Liver (tissue), 9 donors: ENCODE data around the gene ME1. TPM values are rescaled to one million over a fixed set of nuclear protein-coding genes. Genes with fewer than 3 reads are reported as not detected.

Source experiments
- DNase-seq: peaks from one replicate; pipeline ENCODE4 v3.0.0-alpha.2; 2017; ENCODE audit warnings: low spot score
- H3K27ac ChIP-seq, 2 donors: one replicate each; pipeline ENCODE4 v1.7.0; 2013; ENCODE audit warnings: inconsistent platforms in 2 of 2, low read length in 2 of 2, control low read depth in 1 of 2, low read depth in 1 of 2, mild to moderate bottlenecking in 1 of 2
- H3K27me3 ChIP-seq, 4 donors: one replicate each; pipeline versions ENCODE4 v1.6.1 to v1.7.0; 2013; ENCODE audit warnings: low read length in 3 of 4, inconsistent platforms in 1 of 4, mild to moderate bottlenecking in 1 of 4, moderate library complexity in 1 of 4; ENCODE audit not compliant: control insufficient read depth in 4 of 4, insufficient read depth in 4 of 4
- H3K36me3 ChIP-seq, 4 donors: one replicate each; pipeline versions ENCODE4 v1.6.1 to v1.7.0; 2013; ENCODE audit warnings: low read length in 3 of 4, mild to moderate bottlenecking in 3 of 4, low read depth in 1 of 4, moderate library complexity in 1 of 4; ENCODE audit not compliant: control insufficient read depth in 4 of 4, insufficient read depth in 3 of 4
- H3K4me1 ChIP-seq, 4 donors: one replicate each; pipeline versions ENCODE4 v1.6.1 to v1.7.0; 2013; ENCODE audit warnings: low read length in 3 of 4, mild to moderate bottlenecking in 3 of 4, moderate library complexity in 1 of 4; ENCODE audit not compliant: control insufficient read depth in 4 of 4, insufficient read depth in 4 of 4
- H3K4me3 ChIP-seq, 3 donors: one replicate each; pipeline versions ENCODE4 v1.6.1 to v1.7.0; 2013; ENCODE audit warnings: low read length in 3 of 3, control low read depth in 1 of 3, low read depth in 1 of 3, mild to moderate bottlenecking in 1 of 3
- H3K9ac ChIP-seq, 2 donors: one replicate each; pipeline ENCODE4 v1.7.0; 2013; ENCODE audit warnings: low read length in 2 of 2, mild to moderate bottlenecking in 2 of 2, moderate library complexity in 2 of 2, control low read depth in 1 of 2, low read depth in 1 of 2
- H3K9me3 ChIP-seq, 4 donors: one replicate each; pipeline versions ENCODE4 v1.6.1 to v1.7.0; 2013; ENCODE audit warnings: low read length in 3 of 4; ENCODE audit not compliant: control insufficient read depth in 4 of 4
- ATF3 ChIP-seq: IDR thresholded peaks from 2 replicates; pipeline ENCODE4 v1.6.1; 2016; ENCODE audit warnings: antibody characterized with exemption
- EGR1 ChIP-seq, 2 donors: IDR thresholded peaks; 2 replicates each; pipeline ENCODE4 v1.6.1; 2016 to 2018; ENCODE audit warnings: antibody characterized with exemption in 2 of 2, low read depth in 2 of 2
- FOXA1 ChIP-seq: IDR thresholded peaks from 2 replicates; pipeline ENCODE4 v1.6.1; 2016; ENCODE audit warnings: antibody characterized with exemption
- FOXA2 ChIP-seq: IDR thresholded peaks from 2 replicates; pipeline ENCODE4 v1.6.1; 2016; ENCODE audit warnings: antibody characterized with exemption
- GABPA ChIP-seq, 2 donors: IDR thresholded peaks in 1 of 2; conservative IDR thresholded peaks in 1 of 2; 2 replicates each; pipeline ENCODE4 v1.6.1; 2016; ENCODE audit warnings: antibody characterized with exemption in 2 of 2, mild to moderate bottlenecking in 1 of 2, moderate library complexity in 1 of 2
- HNF4A ChIP-seq, 2 donors: conservative IDR thresholded peaks; 2 replicates each; pipeline ENCODE4 v1.6.1; 2016; ENCODE audit warnings: antibody characterized with exemption in 2 of 2, mild to moderate bottlenecking in 2 of 2
- HNF4G ChIP-seq: IDR thresholded peaks from 2 replicates; pipeline ENCODE4 v1.6.1; 2016; ENCODE audit warnings: antibody characterized with exemption
- MAX ChIP-seq: IDR thresholded peaks from 2 replicates; pipeline ENCODE4 v1.6.1; 2016; ENCODE audit warnings: antibody characterized with exemption
- NR2F2 ChIP-seq: IDR thresholded peaks from 2 replicates; pipeline ENCODE4 v1.6.1; 2016; ENCODE audit warnings: antibody characterized with exemption
- RAD21 ChIP-seq, 2 donors: IDR thresholded peaks; 2 replicates each; pipeline ENCODE4 v1.6.1; 2016; ENCODE audit warnings: antibody characterized with exemption in 2 of 2, mild to moderate bottlenecking in 2 of 2
- RXRA ChIP-seq, 2 donors: IDR thresholded peaks; 2 replicates each; pipeline ENCODE4 v1.6.1; 2017 to 2018; ENCODE audit warnings: antibody characterized with exemption in 2 of 2, mild to moderate bottlenecking in 1 of 2
- SP1 ChIP-seq: IDR thresholded peaks from 2 replicates; pipeline ENCODE4 v1.6.1; 2018; ENCODE audit warnings: antibody characterized with exemption, mild to moderate bottlenecking
- TAF1 ChIP-seq: conservative IDR thresholded peaks from 2 replicates; pipeline ENCODE4 v1.6.1; 2016; ENCODE audit warnings: antibody characterized with exemption, mild to moderate bottlenecking
- YY1 ChIP-seq: IDR thresholded peaks from 2 replicates; pipeline ENCODE4 v1.6.1; 2016; ENCODE audit warnings: antibody characterized with exemption, mild to moderate bottlenecking
- WGBS: extraction: QIAGEN DNeasy Blood & Tissue Kit; methylation state at CpG from one replicate; pipeline ENCODE4 v1.1.7; 2013; 5-methylcytosine and 5-hydroxymethylcytosine counted together
- polyA plus RNA-seq, 2 donors: library from polyadenylated mRNA; stranded (reverse) in 1 of 2; unstranded in 1 of 2; fragments of 200-250 nt in 1 of 2; fragments of >200 nt in 1 of 2; fragmentation: Nextera tagmentation in 1 of 2; extraction: Ambion mirVana in 1 of 2; gene quantifications; one replicate each; pipeline versions ENCODE4 v1.2.1 to v1.2.3, GENCODE V29; 2013 to 2015
- total RNA-seq, 2 donors: library from RNA; depleted of rRNA; stranded (reverse); fragments of >200 nt; gene quantifications; one replicate each; pipeline ENCODE4 v1.2.3, GENCODE V29; 2014
- TF ChIP-seq, protein P1 (sequence below): IDR thresholded peaks from 2 replicates; pipeline ENCODE4 v1.6.1; 2016; ENCODE audit warnings: antibody characterized with exemption, mild to moderate bottlenecking
- TF ChIP-seq, protein P2 (sequence below): IDR thresholded peaks from 2 replicates; pipeline ENCODE4 v1.6.1; 2016; ENCODE audit warnings: antibody characterized with exemption
- donor health status: healthy.
- donor health status: healthy.
- donor health status: healthy.
- donor health status: healthy.
- donor health status: healthy.

Gene ME1
- total and polyA plus RNA-seq, 4 donors, result 4.3 to 7.8 (median 5.5) TPM

- TF ChIP-seq TAF1, result no peak
- no peak for TF ChIP-seq FOXA2
- no peak for TF ChIP-seq SP1
- no peak for TF ChIP-seq GABPA (IDR thresholded peaks at IDR 0.05 in 1 of 2, conservative IDR thresholded peaks at IDR 0.05 in 1 of 2)
- no peak for TF ChIP-seq NR2F2
- TF ChIP-seq HNF4G, result no peak
- TF ChIP-seq HNF4A (conservative IDR thresholded peaks at IDR 0.05), result no peak
- TF ChIP-seq ATF3, result no peak
- no peak for TF ChIP-seq EGR1 (IDR thresholded peaks at IDR 0.05; ENCODE audit: low read depth in 2 of 2)
- TF ChIP-seq, protein P1, sequence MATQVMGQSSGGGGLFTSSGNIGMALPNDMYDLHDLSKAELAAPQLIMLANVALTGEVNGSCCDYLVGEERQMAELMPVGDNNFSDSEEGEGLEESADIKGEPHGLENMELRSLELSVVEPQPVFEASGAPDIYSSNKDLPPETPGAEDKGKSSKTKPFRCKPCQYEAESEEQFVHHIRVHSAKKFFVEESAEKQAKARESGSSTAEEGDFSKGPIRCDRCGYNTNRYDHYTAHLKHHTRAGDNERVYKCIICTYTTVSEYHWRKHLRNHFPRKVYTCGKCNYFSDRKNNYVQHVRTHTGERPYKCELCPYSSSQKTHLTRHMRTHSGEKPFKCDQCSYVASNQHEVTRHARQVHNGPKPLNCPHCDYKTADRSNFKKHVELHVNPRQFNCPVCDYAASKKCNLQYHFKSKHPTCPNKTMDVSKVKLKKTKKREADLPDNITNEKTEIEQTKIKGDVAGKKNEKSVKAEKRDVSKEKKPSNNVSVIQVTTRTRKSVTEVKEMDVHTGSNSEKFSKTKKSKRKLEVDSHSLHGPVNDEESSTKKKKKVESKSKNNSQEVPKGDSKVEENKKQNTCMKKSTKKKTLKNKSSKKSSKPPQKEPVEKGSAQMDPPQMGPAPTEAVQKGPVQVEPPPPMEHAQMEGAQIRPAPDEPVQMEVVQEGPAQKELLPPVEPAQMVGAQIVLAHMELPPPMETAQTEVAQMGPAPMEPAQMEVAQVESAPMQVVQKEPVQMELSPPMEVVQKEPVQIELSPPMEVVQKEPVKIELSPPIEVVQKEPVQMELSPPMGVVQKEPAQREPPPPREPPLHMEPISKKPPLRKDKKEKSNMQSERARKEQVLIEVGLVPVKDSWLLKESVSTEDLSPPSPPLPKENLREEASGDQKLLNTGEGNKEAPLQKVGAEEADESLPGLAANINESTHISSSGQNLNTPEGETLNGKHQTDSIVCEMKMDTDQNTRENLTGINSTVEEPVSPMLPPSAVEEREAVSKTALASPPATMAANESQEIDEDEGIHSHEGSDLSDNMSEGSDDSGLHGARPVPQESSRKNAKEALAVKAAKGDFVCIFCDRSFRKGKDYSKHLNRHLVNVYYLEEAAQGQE, result no peak
- no peak for TF ChIP-seq FOXA1
- TF ChIP-seq, protein P2, sequence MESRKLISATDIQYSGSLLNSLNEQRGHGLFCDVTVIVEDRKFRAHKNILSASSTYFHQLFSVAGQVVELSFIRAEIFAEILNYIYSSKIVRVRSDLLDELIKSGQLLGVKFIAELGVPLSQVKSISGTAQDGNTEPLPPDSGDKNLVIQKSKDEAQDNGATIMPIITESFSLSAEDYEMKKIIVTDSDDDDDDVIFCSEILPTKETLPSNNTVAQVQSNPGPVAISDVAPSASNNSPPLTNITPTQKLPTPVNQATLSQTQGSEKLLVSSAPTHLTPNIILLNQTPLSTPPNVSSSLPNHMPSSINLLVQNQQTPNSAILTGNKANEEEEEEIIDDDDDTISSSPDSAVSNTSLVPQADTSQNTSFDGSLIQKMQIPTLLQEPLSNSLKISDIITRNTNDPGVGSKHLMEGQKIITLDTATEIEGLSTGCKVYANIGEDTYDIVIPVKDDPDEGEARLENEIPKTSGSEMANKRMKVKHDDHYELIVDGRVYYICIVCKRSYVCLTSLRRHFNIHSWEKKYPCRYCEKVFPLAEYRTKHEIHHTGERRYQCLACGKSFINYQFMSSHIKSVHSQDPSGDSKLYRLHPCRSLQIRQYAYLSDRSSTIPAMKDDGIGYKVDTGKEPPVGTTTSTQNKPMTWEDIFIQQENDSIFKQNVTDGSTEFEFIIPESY, result no peak
- no peak for TF ChIP-seq MAX
- TF ChIP-seq RAD21 (IDR thresholded peaks at IDR 0.05), result no peak
- no peak for TF ChIP-seq YY1
- no peak for TF ChIP-seq RXRA (IDR thresholded peaks at IDR 0.05)
Observed at GRCh38 chr6:83431545-83432155, 799 bp upstream of the ME1 start.

DNA sequence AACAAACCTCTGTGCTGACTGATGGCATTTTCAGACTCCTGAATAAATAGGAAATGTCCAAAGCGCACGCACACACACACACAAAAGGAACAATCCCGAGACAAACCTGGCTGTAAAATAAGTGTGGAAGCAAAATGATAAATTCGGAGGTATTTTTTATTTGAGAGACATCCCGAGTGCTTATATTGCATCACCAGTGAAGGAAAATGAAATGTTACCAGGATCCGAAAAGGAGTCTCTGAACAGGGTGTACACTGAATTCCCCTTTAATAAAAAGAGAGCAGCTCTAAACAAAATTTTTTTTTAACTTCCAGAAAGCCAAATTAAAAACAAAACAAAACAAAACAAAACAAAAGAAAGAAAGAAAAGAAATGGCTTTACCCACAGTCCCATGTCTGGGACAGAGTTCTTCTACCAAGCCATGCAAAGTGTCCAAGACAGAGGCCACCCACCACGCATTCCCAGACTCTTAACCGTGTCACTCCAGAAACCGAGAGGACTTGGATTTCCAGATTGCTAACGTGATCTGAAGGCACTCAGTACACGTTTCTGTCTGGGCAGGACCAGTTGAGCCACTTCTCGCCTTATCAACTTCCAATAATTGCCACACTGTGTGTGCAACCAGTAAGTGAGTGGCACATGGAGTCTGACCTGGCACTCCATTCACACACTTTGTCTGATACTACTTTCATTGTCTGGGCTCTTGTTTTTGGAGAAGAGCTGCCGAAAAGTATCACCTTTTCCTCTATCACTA lies 817 bp downstream of the ME1 start:
- no peak for DNase-seq
- H3K9me3 ChIP-seq, result no peaks in the 10 kb centered on the region
- H3K36me3 ChIP-seq, result no peaks in the 10 kb centered on the region
- peak overlapping the region; percentile 57 to 72 (median 63) for H3K4me3 ChIP-seq
- H3K4me1 ChIP-seq, result peaks cover 2 to 22% (median 6%) of the 10 kb centered on the region in 4 donors
- TF ChIP-seq FOXA2 (no peak), MAX (no peak), YY1 (no peak), TAF1 (no peak), NR2F2 (no peak), RAD21 (IDR thresholded peaks at IDR 0.05) (no peak), EGR1 (IDR thresholded peaks at IDR 0.05; ENCODE audit: low read depth in 2 of 2) (no peak), HNF4A (conservative IDR thresholded peaks at IDR 0.05) (no peak), SP1 (no peak), FOXA1 (no peak), ATF3 (no peak), GABPA (IDR thresholded peaks at IDR 0.05 in 1 of 2, conservative IDR thresholded peaks at IDR 0.05 in 1 of 2) (no peak)
- TF ChIP-seq, protein P2, result no peak
- TF ChIP-seq, protein P1, result no peak
- H3K9ac ChIP-seq, result peak overlapping the region; percentile 17 to 62
- WGBS, result 48% methylated on average over 13 of the region's 13 CpGs
- peak overlapping the region in 1 of 2 donors; percentile 60 for H3K27ac ChIP-seq
- H3K27me3 ChIP-seq, result no peaks in the 10 kb centered on the region

More at GRCh38 chr6:83431545-83432155, 799 bp upstream of the ME1 start:
- H3K27me3 ChIP-seq, result no peaks in the 10 kb centered on the region
- WGBS, result 85% methylated on average over 19 of the region's 19 CpGs
- no peaks in the 10 kb centered on the region for H3K36me3 ChIP-seq
- no peak for DNase-seq
- no peak overlapping the region for H3K9ac ChIP-seq
- H3K9me3 ChIP-seq, result no peaks in the 10 kb centered on the region
- no peak overlapping the region for H3K4me3 ChIP-seq
- H3K4me1 ChIP-seq, result peaks cover 2 to 29% (median 7%) of the 10 kb centered on the region in 4 donors
- no peak overlapping the region for H3K27ac ChIP-seq
